Measurements from ENCODE around the gene PIK3R4.

PIK3R4 gene

GRCh38 chr3:130741946-130742610, 4.6 kb downstream of the PIK3R4 start:
- no peak for DNase-seq (ENCODE audit: low read depth in 2 of 2, low spot score in 1 of 2)

DNA sequence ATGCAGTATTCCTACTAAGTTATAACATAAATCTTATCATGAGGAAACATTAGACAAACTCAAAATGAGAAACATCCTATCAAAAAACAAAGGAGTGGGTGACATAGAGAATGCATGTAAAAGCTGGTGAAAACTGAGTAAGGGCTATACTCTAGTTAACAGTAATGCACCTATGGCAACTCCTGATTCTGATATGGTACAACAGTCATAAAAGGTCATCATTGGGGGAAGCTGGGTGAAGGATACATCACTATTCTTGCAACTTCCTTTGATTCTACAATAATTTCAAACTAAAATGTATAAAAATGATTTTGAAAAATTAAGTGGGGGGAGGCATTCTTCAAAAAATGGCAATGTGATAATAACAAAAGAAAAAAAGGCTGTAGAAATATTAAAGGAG, 6.8 kb downstream of the PIK3R4 start:
- no peak for DNase-seq (ENCODE audit: low read depth in 2 of 2, low spot score in 1 of 2)

DNA sequence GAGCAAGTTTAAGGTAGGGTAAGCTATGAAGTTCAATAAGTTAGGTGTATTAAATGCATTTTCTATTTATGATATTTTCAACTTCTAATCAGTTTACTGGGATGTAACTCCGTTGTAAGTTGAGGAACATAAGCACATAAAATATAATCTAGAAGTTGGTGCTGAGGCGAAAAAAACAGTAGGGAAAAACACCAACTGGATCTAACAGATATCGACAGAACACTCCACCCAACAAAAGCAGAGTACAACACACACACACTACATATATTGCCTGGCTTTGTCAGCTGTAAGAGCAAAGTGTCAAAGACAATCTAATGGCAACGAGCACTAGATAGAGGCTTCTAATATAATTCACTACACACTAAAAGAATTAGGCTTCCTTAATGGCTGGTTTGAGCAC, 8.4 kb downstream of the PIK3R4 start:
- no peak for DNase-seq (ENCODE audit: low read depth in 2 of 2, low spot score in 1 of 2)

- DNase-seq (ENCODE audit: low read depth in 2 of 2, low spot score in 1 of 2) = no peak
Measured at GRCh38 chr3:130737622-130738021, 9.0 kb downstream of the PIK3R4 start.

DNA sequence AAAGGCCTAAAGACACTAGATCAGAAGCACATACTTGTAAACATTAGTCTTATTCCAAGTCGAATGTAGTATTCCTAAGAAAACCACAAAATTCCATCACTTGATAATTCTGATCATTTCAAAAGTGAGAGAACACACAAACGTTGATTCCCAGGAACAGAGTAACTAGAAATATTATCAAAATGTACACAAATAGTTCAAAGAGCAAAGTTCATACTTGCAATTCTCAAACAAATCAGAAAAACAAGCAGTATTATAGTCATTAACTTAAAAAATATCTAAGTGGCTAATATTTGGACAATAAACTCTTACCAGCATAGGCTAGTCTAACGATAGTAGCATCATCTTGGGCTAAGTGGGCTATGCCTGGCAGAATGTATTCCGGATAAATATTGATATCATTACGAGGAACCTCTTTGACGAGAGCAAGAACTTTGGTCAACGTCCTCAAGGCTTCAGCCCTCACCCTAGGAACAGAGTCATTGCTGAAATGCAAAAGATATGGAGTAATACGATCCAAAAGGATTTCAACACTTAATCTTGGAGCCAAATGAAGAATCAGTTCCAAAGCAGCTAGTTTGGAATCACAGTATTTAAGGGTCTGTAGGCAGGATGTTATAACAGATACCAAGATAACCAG, 13.3 kb downstream of the PIK3R4 start:
- no peak for DNase-seq (ENCODE audit: low read depth in 2 of 2, low spot score in 1 of 2)

DNA sequence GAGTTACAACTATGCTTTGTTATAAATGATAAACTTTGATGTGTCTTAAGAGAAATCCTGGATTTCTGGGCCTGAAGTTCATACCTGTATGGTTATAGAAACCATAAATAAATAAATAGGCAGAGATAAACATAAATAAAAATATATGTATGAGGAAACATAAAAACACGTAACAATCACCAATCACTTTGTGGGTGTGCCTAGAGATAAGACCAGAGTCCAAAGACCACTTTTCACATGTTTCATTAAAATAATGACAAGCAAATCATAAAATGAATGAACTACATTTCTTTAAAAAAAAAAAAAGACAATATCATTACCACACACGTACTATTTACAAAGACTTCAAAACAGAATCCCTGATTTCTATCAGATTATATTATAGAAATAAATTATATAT, 14.1 kb downstream of the PIK3R4 start:
- no peak for DNase-seq (ENCODE audit: low read depth in 2 of 2, low spot score in 1 of 2)

GRCh38 chr3:130731817-130732216, 14.8 kb downstream of the PIK3R4 start:
- DNase-seq (ENCODE audit: low read depth in 2 of 2, low spot score in 1 of 2) = no peak

DNA sequence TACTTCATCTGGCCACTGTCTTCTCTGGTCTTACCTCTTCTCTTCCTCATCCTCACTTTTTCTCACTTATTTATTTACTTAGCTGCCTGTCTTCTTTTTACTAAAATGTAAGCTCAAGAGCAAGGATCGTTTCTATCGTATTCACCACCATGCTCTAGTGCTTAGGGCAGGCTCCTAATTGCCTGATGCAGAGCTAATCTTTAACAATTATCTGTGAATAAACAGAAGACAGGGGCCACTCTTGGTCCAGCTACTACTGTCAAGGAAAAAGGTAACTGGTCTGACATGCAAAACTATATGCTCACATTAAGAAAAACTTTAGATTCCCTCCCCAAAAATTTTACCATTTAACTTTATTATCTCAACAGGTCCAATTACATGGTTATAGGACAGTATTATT, 17.5 kb downstream of the PIK3R4 start:
- no peak for DNase-seq (ENCODE audit: low read depth in 2 of 2, low spot score in 1 of 2)

- DNase-seq (ENCODE audit: low read depth in 2 of 2, low spot score in 1 of 2) = no peak
Measured at GRCh38 chr3:130728037-130728436, 18.6 kb downstream of the PIK3R4 start.

GRCh38 chr3:130725746-130726145, 20.9 kb downstream of the PIK3R4 start:
- DNase-seq (ENCODE audit: low read depth in 2 of 2, low spot score in 1 of 2) = no peak

- DNase-seq (ENCODE audit: low read depth in 2 of 2, low spot score in 1 of 2) = no peak
Measured at GRCh38 chr3:130715616-130716015, 31.0 kb downstream of the PIK3R4 start.

GRCh38 chr3:130712718-130713423, 33.8 kb downstream of the PIK3R4 start:
- no peak for DNase-seq (ENCODE audit: low read depth in 2 of 2, low spot score in 1 of 2)

DNA sequence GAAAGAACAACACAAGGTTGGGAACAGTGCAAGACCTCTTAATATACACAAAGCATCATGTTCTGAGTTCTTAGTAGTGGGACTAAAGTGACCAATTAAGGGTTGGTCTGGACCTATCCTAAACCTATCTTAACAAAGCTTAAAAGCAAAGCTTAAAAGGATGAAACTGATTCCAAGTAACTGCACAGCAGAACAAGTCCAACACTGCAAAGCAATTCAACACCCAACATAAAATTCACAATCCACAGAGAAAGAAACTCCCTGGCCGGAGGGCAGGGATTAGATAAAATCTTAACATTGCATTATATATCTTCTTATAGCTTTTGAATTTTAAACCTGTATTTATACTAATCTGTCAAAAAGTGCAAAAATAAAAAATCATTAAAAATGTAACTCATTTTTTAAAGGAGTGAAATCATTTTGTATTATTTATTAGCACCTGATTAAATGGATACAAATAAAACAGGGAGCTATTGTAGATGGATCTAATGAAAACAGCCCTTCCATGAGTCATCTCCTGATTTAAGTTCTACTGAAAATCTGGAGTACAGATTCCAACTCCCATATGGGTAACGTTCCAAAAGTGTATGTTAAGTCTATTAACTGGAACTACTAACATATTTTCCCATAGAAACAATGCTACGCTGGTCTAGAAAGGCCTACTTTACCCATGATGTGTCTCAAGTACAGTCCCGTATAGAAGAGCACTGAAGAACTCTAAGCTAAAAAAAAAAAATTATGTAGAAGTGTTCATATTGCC, 34.9 kb downstream of the PIK3R4 start:
- no peak for DNase-seq (ENCODE audit: low read depth in 2 of 2, low spot score in 1 of 2)

GRCh38 chr3:130709671-130710070, 37.0 kb downstream of the PIK3R4 start:
- DNase-seq (ENCODE audit: low read depth in 2 of 2, low spot score in 1 of 2) = no peak

GRCh38 chr3:130707902-130708601, 38.6 kb downstream of the PIK3R4 start:
- no peak for DNase-seq (ENCODE audit: low read depth in 2 of 2, low spot score in 1 of 2)

DNA sequence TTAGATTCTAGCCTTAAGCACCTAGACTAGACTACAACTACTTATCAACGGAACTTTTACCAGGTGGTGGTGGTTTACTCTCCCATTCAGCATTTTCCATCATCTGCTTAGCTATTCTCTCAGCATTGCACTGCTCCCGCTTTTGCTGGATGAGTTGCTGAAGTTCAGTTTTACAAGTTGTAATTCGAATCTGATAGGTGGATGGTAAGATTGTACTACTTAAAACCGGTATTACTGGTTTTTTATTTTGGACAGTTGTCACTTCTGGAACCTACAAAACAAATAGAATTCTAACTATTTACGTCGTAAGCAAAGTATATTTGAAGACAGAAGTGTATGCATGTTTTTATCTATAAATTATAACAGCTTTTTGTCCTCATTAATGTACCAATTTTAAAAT, 41.1 kb downstream of the PIK3R4 start:
- no peak for DNase-seq (ENCODE audit: low read depth in 2 of 2, low spot score in 1 of 2)

- no peak for DNase-seq (ENCODE audit: low read depth in 2 of 2, low spot score in 1 of 2)
Measured at GRCh38 chr3:130702985-130703384, 43.6 kb downstream of the PIK3R4 start.

- DNase-seq (ENCODE audit: low read depth in 2 of 2, low spot score in 1 of 2) = no peak
Measured at GRCh38 chr3:130700541-130700940, 46.1 kb downstream of the PIK3R4 start.

GRCh38 chr3:130699765-130700164, 46.9 kb downstream of the PIK3R4 start:
- no peak for DNase-seq (ENCODE audit: low read depth in 2 of 2, low spot score in 1 of 2)

- no peak for DNase-seq (ENCODE audit: low read depth in 2 of 2, low spot score in 1 of 2)
Measured at GRCh38 chr3:130693314-130693713, 53.3 kb downstream of the PIK3R4 start.

DNA sequence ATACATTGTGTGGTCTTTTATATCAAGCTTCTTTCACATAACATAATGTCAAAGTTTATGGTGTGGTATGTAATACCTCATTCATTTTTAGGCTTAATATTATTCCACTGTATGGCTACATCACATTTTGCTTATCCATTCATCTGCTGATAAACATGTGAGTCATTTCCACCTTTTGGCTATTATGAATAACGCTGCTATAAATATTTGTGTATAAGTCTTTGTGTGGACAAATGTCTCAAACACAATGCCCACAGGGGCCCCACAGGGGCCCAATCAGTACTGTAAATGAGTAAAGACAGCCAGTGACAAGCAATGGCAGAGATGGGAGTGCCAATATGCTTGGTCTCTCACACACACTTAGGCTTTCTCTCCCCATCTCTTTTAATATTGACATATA, 54.2 kb downstream of the PIK3R4 start:
- DNase-seq (ENCODE audit: low read depth in 2 of 2, low spot score in 1 of 2) = no peak

Data from stimulated activated CD8-positive, alpha-beta memory T cell treated with anti-CD3 and anti-CD28 coated beads, Interleukin-4, amount 100 ng/mL, for 1 hour (primary cell).